Astrocyte (in vitro differentiated cells and primary cell): ENCODE data around the gene STAP2. TPM values are rescaled to one million over a fixed set of nuclear protein-coding genes. Genes with fewer than 3 reads are reported as not detected.

Experiments
- DNase-seq: peaks from one replicate; pipeline ENCODE4 v3.0.0-alpha.2; 2010; ENCODE audit warnings: low read depth
- FAIRE-seq: peaks from 2 replicates; lab custom pipeline; 2011; peaks lifted over from hg19 to GRCh38; lab: Jason Lieb, UNC
- H2AFZ ChIP-seq: 2 replicates; pipeline ENCODE4 v1.6.0; 2012; ENCODE audit warnings: low read depth, low read length, inconsistent platforms
- H3K27ac ChIP-seq: 2 replicates; pipeline ENCODE4 v1.5.1; 2011; ENCODE audit warnings: low read depth, low read length, inconsistent platforms
- H3K27me3 ChIP-seq: 2 replicates; pipeline ENCODE4 v1.6.0; 2011; ENCODE audit warnings: low read length, inconsistent platforms; ENCODE audit not compliant: insufficient read depth
- H3K36me3 ChIP-seq: 2 replicates; pipeline ENCODE4 v1.5.1; 2011; ENCODE audit warnings: low read length, inconsistent platforms; ENCODE audit not compliant: insufficient read depth
- H3K4me1 ChIP-seq: 2 replicates; pipeline ENCODE4 v1.5.1; 2011; ENCODE audit warnings: low read length, inconsistent platforms; ENCODE audit not compliant: insufficient read depth
- H3K4me2 ChIP-seq: 2 replicates; pipeline ENCODE4 v1.6.0; 2012; ENCODE audit warnings: low read length, inconsistent platforms
- H3K4me3 ChIP-seq: 2 replicates; pipeline ENCODE4 v1.5.1; 2011; ENCODE audit warnings: low read depth, mild to moderate bottlenecking, low read length, inconsistent platforms; ENCODE audit not compliant: insufficient read depth
- H3K79me2 ChIP-seq: 2 replicates; pipeline ENCODE4 v1.6.0; 2012; ENCODE audit warnings: mild to moderate bottlenecking, low read length, inconsistent platforms; ENCODE audit not compliant: insufficient read depth
- H3K9ac ChIP-seq: 2 replicates; pipeline ENCODE4 v1.6.0; 2012; ENCODE audit warnings: mild to moderate bottlenecking, low read length, inconsistent platforms
- H3K9me3 ChIP-seq: 2 replicates; pipeline ENCODE4 v1.5.1; 2012; ENCODE audit warnings: low read depth, mild to moderate bottlenecking, low read length, inconsistent platforms; ENCODE audit not compliant: insufficient read depth
- H4K20me1 ChIP-seq: 2 replicates; pipeline ENCODE4 v1.6.0; 2012; ENCODE audit warnings: low read length, inconsistent platforms; ENCODE audit not compliant: insufficient read depth
- H3K27ac Mint-ChIP-seq: one replicate; pipeline ENCODE4 v1.8.0; 2021; ENCODE audit warnings: mild to moderate bottlenecking, mixed read lengths; ENCODE audit not compliant: unreplicated experiment
- H3K27me3 Mint-ChIP-seq: one replicate; pipeline ENCODE4 v1.8.0; 2021; ENCODE audit warnings: low read depth, mixed read lengths; ENCODE audit not compliant: unreplicated experiment
- H3K36me3 Mint-ChIP-seq: one replicate; pipeline ENCODE4 v1.8.0; 2021; ENCODE audit warnings: low read depth, mixed read lengths; ENCODE audit not compliant: unreplicated experiment
- H3K4me1 Mint-ChIP-seq: one replicate; pipeline ENCODE4 v1.8.0; 2021; ENCODE audit warnings: low read depth, mixed read lengths; ENCODE audit not compliant: unreplicated experiment
- H3K4me3 Mint-ChIP-seq: one replicate; pipeline ENCODE4 v1.8.0; 2021; ENCODE audit warnings: mild to moderate bottlenecking, moderate library complexity, mixed read lengths; ENCODE audit not compliant: unreplicated experiment
- H3K9me3 Mint-ChIP-seq: one replicate; pipeline ENCODE4 v1.8.0; 2021; ENCODE audit warnings: mild to moderate bottlenecking, mixed read lengths; ENCODE audit not compliant: unreplicated experiment
- CTCF ChIP-seq: IDR thresholded peaks from 2 replicates; pipeline ENCODE4 v1.5.1; 2011; ENCODE audit warnings: low read depth, mild to moderate bottlenecking, inconsistent platforms, low read length, moderate library complexity; ENCODE audit not compliant: insufficient read depth
- EZH2 ChIP-seq: IDR thresholded peaks from 2 replicates; pipeline ENCODE4 v1.6.1; 2012; ENCODE audit warnings: mild to moderate bottlenecking, low read length, inconsistent platforms; ENCODE audit not compliant: insufficient read depth
- total RNA-seq: library from RNA; stranded (reverse); gene quantifications from 2 replicates; pipeline ENCODE4 v1.2.1, GENCODE V29; 2021

STAP2 gene
- total RNA-seq, 1 donor from 2014 or later: 5.3 TPM

- no peaks in the 10 kb centered on the region for H3K4me1 ChIP-seq
- no peak overlapping the region for H3K27ac ChIP-seq
- DNase-seq (no peak), FAIRE-seq (no peak)
- no peak overlapping the region for H3K4me2 ChIP-seq
- H3K9me3 Mint-ChIP-seq: peaks cover 2% of the 10 kb centered on the region
- TF ChIP-seq EZH2 (no peak), CTCF (no peak)
- H2AFZ ChIP-seq: no peak overlapping the region
- H3K4me3 ChIP-seq: no peak overlapping the region
- H3K9me3 ChIP-seq: no peaks in the 10 kb centered on the region
- no peak overlapping the region for H3K4me3 Mint-ChIP-seq
- H3K27me3 ChIP-seq: peaks cover 28% of the 10 kb centered on the region
- no peak overlapping the region for H3K27ac Mint-ChIP-seq
- no peak overlapping the region for H3K9ac ChIP-seq
- no peaks in the 10 kb centered on the region for H4K20me1 ChIP-seq
- no peaks in the 10 kb centered on the region for H3K36me3 Mint-ChIP-seq
- H3K79me2 ChIP-seq: no peaks in the 10 kb centered on the region
- no peaks in the 10 kb centered on the region for H3K4me1 Mint-ChIP-seq
- H3K36me3 ChIP-seq: no peaks in the 10 kb centered on the region
- peaks cover 54% of the 10 kb centered on the region for H3K27me3 Mint-ChIP-seq
These were observed 54.3 kb downstream of the STAP2 start for GRCh38 chr19:4284176-4284958.

- peak overlapping the region; percentile 15 for H3K4me2 ChIP-seq
- H4K20me1 ChIP-seq: no peaks in the 10 kb centered on the region
- H3K4me1 Mint-ChIP-seq: peaks cover 2% of the 10 kb centered on the region
- FAIRE-seq: no peak
- DNase-seq: no peak
- H3K9ac ChIP-seq: no peak overlapping the region
- no peaks in the 10 kb centered on the region for H3K36me3 ChIP-seq
- H2AFZ ChIP-seq: no peak overlapping the region
- H3K79me2 ChIP-seq: no peaks in the 10 kb centered on the region
- H3K4me3 ChIP-seq: no peak overlapping the region
- H3K9me3 ChIP-seq: no peaks in the 10 kb centered on the region
- peaks cover 1% of the 10 kb centered on the region for H3K9me3 Mint-ChIP-seq
- H3K27ac Mint-ChIP-seq: no peak overlapping the region
- H3K4me1 ChIP-seq: no peaks in the 10 kb centered on the region
- peak; percentile 81 for TF ChIP-seq EZH2
- TF ChIP-seq CTCF: no peak
- peaks cover 41% of the 10 kb centered on the region for H3K27me3 Mint-ChIP-seq
- no peak overlapping the region for H3K27ac ChIP-seq
- peaks cover 32% of the 10 kb centered on the region for H3K27me3 ChIP-seq
- no peaks in the 10 kb centered on the region for H3K36me3 Mint-ChIP-seq
- peak overlapping the region; percentile 68 for H3K4me3 Mint-ChIP-seq
These were observed 58.9 kb downstream of the STAP2 start for GRCh38 chr19:4279530-4280422.
